Stimulated activated CD8-positive, alpha-beta memory T cell treated with anti-CD3 and anti-CD28 coated beads, Interleukin-15, amount 100 ng/mL, for 4 hours (primary cell): ENCODE data around the gene UBE2J2.
A peak's percentile ranks its signal among the peaks of the same experiment; 100 is the strongest.
"Not testable (repeated sequence)": the region's sequence is repeated elsewhere in the genome, so short reads cannot be mapped to it uniquely, and the experiment has no call there.

ENCODE experiments used
- DNase-seq, 2 donors: peaks; one replicate each; pipeline ENCODE4 v3.0.0-alpha.2; 2020; ENCODE audit warnings: low read depth in 2 of 2

The UBE2J2 gene

DNA sequence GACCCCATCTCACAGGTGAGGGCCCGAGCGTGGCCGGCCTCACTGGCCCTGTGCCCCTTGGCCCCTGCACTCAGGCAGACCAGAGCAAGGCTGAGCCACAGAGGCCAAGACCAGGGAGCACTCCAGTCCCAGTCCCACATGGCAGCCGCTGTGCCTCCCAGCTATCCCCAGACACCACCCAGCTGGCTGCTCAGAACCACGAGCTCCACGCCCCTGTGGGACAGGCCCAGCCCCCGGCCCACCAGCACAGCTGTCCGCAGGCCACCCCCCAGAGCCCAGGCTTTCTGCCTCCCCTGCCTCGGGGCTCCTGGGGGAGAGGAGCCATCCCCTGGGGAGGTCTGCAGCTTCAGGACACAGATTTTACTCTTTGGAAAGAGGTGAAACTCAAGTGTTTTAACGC, 18.0 kb downstream of the UBE2J2 start:
- no peak for DNase-seq

GRCh38 chr1:1255078-1255477, 18.6 kb downstream of the UBE2J2 start:
- DNase-seq, result no peak

GRCh38 chr1:1254667-1254998, 19.0 kb downstream of the UBE2J2 start:
- no peak for DNase-seq

DNA sequence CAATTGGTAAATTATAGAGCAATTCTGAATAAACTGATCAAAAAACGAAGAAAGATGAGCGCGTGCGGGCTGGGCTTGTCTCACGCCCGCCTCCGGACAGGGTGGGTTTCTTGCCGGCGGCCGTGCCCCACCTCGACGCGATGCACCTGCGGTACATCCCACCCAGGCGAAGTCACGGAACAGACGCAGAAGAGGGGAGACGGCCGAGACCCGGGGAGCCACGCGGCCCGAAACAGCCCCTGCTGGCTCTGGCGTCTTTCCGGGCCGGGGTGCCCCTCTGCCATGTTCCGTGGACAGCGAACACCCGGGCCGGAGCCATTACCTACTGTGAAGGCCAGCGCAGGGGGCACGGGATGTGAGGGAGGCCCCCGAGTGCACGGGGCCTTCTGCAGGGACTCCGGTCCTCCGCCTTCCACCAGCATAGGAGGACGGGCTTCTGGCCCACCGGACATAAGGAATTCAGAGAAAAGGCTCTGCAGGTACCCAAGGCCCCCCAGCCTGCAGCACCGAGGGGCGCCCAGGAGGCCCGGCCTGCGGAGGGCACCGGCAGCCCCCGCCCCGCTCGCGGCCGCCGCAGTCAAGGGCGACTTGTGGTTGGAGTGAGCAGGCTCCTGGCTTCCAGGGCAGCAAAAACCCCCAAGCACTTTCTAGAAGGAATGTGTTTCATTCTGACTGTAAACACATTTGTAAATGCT, 19.5 kb downstream of the UBE2J2 start:
- DNase-seq, result no peak

- no peak for DNase-seq
These were observed 20.3 kb downstream of the UBE2J2 start for GRCh38 chr1:1253314-1253713.

DNA sequence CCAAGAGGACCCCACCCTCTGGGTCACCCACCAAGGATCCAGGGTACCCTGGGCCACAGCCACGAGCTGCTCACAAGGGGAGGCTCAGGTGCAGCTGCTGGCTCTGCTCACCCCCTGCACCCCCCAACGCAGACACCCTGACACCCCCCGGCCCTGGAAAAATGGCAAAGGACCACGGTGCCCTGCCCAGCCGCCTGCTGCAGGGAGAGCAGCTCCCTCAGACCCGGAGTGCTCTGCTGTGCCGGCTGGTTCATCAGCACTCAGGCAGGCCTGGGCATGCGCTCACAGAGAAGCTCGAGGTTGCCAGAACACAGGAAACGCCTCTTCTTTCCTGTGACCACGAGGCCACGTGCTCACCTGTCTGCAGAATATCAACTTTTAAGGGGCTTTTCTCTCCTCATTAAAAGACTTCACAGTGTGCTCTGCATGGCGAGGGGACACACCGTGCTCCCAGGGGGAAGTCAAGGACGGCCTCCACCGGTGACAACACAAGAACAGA, 22.8 kb downstream of the UBE2J2 start:
- peak; percentile 53 to 62 for DNase-seq

- DNase-seq, result not testable (repeated sequence)
These were observed 25.4 kb downstream of the UBE2J2 start for GRCh38 chr1:1248009-1248913.

GRCh38 chr1:1247341-1247913, 26.2 kb downstream of the UBE2J2 start:
- DNase-seq, result no peak

GRCh38 chr1:1246577-1247340, 26.9 kb downstream of the UBE2J2 start, which contains the start of gene C1QTNF12:
C1QTNF12 (minus strand) TSS chr1:1246722; CDS start chr1:1246690, 32 bp downstream.
- no peak for DNase-seq

- no peak for DNase-seq
These were observed 27.7 kb downstream of the UBE2J2 start for GRCh38 chr1:1245817-1246576.

DNA sequence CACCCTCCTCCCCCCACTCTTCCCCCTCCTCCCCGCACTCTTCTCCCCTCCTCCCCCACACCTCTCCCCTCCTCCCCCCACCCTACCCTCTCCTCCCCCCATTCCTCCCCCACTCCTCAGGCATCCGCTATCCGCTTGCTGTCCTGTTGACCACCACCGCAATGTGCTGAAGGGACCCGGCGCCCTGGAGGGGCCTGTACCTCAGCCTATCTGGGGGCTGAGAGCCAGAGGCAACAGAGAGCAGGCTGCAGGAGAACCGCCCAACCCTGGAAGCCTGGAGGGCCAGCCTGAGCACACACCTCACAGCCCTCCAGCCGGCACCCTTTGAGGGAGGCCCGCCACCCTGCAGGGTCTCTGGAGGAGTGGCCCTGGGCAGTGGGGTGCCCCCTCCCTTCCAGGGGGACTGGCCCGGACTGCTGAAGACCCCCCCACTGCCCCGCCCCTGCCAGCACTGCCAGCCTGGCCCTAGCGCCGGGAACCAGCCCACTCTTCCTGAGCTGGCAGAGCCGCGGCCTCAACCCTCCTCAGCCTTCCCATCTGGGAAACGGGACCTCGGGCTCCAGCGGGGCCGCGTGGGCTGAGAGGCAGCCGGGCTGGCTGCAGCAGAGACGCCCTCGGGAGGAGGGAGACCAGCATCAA, 28.4 kb downstream of the UBE2J2 start:
- no peak for DNase-seq

DNA sequence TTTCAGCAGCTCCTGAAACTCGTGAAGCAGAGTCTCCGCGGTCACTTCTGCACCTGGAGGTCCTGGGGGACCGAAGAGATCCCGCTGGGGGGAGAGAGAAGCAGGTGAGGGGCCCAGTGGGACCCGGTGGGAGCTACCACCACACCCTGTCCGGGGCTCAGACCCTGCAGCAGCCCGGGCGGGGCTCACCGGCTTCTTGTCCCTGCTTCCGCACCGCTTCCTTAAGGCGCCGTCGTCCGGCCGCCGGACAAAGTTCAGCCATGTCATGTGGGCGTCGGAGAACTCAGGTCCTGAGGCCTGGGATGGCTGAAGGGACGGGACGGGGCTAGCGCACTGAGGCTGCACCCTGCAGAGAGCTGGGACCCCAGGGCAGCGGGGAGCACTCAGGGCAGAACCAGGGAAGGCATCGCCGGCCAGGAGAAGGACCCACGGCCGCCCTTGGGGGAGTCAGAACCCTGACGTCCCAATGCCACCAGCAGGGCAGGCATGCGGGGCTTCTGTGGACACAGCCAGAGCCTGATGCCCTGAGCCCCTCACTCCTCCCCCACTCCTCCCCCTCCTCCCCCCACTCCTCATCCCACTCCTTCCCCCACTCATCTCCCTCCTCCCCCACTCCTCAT, 29.4 kb downstream of the UBE2J2 start:
- DNase-seq, result no peak

DNA sequence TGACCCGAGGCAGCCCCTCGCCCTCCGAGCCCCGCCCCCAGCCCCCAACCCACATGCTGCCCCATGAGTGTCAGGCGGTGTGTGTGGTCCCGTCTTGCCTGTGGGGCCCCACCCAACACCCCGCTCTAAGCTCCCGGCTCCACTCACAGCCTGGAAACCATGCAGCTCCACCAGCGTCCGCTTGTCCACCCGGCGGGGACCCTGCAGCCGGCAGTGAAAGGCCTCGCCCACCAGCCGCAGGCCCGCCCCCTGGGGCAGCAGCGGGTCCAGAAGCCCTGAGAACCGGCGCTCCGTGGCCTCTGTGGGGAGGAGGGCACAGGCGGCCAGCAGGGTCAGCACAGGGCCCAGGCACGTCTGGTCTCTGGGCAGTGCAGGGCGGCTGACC, 29.9 kb downstream of the UBE2J2 start:
- DNase-seq, result no peak

GRCh38 chr1:1243266-1243660, 30.4 kb downstream of the UBE2J2 start:
- DNase-seq, result no peak

DNA sequence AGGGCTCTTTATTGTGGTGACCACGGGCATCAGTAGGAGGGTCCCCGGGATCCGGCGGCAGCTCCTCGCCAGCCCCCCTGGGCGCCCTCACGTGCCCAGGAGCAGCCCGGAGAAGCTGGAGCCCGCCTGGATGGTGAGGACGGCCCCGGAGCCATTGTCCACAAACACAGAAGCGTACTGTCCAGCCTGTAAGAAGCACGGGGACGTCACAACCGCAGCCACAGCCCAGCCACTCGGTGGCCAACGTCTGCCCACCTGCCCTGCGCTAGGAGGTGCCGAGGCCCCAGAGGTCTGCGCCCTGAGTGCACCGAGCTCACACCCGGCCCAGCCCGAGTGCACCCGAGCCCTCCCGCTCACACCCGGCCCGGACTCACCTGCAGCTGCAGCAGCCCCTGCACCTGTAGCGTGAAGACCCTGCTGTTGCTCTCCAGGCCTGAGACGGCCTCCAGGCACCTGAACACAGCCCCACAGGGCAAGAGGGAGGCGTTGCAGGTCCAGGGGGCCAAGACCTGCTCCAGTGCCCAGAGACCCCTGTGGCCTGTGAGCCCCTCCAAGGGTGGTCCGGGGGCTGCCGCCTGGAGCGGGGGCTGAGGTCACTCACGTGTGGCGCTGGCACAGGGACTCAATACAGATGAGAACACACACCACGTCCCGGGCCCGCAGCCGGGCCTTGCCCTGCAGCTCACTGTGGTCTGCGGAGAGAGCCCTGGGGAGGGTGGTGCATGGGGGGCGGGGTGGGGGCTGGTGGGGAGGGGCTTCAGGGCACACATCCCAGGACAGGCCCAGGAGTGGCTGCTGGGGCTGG, 31.0 kb downstream of the UBE2J2 start:
- DNase-seq, result no peak

DNA sequence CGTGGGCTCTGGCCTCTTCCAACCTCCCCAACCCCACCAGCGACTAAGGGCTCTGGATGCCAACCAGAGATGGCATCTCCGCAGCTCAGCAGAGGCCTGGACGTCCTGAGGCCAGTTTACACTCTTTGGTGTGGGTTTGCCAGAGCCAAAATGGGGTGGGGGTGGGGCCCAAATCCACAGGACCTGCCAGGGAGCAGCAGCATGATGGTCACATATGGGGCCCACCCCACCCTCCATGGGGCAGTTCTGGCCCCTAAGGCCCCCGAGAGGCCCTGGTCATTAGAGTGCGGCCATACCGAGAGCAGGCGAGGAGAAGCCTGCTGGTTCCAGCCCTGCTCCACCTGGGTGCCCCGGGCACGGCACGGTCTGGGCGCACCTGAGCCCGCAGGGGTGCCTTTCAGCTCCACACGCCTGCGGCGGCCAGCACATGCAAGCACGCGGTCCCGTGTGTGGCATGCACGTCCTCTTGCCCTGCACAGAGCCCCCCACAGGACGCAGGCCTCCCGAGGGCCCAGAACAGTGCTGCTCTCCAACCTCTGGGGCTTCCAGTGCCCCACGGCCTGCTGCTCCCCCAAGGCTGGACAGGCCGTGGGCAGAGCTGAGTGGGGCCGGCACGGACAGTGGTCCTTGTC, 31.9 kb downstream of the UBE2J2 start:
- no peak for DNase-seq

DNA sequence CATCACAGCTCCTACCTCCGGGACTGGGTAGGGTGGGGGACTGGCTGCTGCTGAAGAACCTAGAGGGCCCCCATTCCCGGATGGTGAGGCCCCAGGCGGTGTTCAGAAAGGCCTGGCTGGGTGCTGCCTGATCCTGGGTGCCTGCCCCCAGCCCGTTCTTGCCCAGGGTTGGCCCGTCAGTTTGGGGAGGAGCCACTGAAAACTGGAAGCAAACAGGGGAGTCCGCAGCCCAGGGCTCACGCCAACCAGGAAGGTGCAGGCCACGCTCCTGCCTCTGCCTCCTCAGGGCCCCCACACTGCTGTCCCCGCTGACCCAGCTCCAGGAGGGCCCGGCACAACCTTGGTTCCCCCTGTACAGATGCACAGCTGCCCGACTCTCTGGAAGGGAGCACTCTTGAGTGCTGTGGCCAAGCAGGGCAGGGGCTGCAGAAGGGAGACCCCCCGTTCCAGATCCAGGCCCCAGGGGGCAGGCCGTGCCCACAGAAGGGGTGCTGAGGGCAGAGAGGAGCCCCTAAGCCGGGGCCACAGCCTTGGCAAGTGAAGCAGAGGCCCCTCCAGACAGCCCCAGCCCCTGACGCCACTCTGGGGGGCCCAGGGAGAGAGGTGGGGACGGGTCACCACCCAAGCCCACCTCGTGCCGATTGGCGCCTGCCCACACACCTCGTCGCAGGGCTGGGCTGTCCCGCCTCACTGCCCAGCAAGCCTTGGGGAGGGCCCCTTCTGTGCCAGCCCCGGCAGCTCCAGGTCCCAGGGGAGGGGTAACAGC, 32.6 kb downstream of the UBE2J2 start:
- no peak for DNase-seq

- DNase-seq, result no peak
These were observed 33.3 kb downstream of the UBE2J2 start for GRCh38 chr1:1240348-1240732.
